ENCODE measurements around the gene RIMS4.

Gene RIMS4

GRCh38 chr20:44703956-44704488, 106.3 kb downstream of the RIMS4 start:
- no peak overlapping the region for H3K4me3 ChIP-seq (ENCODE audit: low read length)
- TF ChIP-seq, protein P1, sequence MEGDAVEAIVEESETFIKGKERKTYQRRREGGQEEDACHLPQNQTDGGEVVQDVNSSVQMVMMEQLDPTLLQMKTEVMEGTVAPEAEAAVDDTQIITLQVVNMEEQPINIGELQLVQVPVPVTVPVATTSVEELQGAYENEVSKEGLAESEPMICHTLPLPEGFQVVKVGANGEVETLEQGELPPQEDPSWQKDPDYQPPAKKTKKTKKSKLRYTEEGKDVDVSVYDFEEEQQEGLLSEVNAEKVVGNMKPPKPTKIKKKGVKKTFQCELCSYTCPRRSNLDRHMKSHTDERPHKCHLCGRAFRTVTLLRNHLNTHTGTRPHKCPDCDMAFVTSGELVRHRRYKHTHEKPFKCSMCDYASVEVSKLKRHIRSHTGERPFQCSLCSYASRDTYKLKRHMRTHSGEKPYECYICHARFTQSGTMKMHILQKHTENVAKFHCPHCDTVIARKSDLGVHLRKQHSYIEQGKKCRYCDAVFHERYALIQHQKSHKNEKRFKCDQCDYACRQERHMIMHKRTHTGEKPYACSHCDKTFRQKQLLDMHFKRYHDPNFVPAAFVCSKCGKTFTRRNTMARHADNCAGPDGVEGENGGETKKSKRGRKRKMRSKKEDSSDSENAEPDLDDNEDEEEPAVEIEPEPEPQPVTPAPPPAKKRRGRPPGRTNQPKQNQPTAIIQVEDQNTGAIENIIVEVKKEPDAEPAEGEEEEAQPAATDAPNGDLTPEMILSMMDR (IDR thresholded peaks at IDR 0.05; ENCODE audit: insufficient read depth, low read depth, low read length, missing control alignments) = no peak

GRCh38 chr20:44703183-44703925, 107.0 kb downstream of the RIMS4 start:
- TF ChIP-seq, protein P1 (IDR thresholded peaks at IDR 0.05; ENCODE audit: insufficient read depth, low read depth, low read length, missing control alignments) = no peak
- no peak overlapping the region for H3K4me3 ChIP-seq (ENCODE audit: low read length)
- no peak for DNase-seq (ENCODE audit: low read depth)

More at GRCh38 chr20:44703956-44704488, 106.3 kb downstream of the RIMS4 start:
- no peak for DNase-seq (ENCODE audit: low read depth)

DNA sequence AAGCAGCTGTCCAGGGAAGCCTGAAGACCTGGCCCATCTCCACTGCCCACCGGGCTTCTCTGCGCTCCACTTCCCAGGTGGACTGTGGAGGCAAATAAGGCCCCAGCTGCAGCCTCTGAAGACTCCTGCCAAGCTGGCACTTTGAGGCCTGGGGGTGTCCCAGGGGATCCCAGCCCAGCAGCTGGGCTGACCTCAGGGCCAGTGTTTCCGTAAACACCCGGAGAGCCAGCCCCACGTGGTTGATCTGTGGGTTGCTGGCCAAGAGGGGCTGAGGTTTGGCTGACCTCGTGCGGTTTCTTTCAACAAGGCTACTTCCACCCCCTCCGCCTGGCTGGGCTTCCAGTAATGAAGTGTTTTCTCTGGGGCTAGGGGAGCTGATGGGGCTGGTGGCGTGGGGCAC, 107.6 kb downstream of the RIMS4 start:
- TF ChIP-seq, protein P1 (IDR thresholded peaks at IDR 0.05; ENCODE audit: insufficient read depth, low read depth, low read length, missing control alignments) = no peak
- DNase-seq (ENCODE audit: low read depth) = no peak
- H3K4me3 ChIP-seq (ENCODE audit: low read length) = no peak overlapping the region

GRCh38 chr20:44701858-44702256, 108.5 kb downstream of the RIMS4 start:
- TF ChIP-seq, protein P1 (IDR thresholded peaks at IDR 0.05; ENCODE audit: insufficient read depth, low read depth, low read length, missing control alignments) = no peak
- H3K4me3 ChIP-seq (ENCODE audit: low read length) = no peak overlapping the region
- DNase-seq (ENCODE audit: low read depth) = no peak
